Gastroesophageal sphincter (tissue), 4 donors: Measurements from ENCODE around the gene SPEG. TPM values are rescaled to one million over a fixed set of nuclear protein-coding genes. Genes with fewer than 3 reads are reported as not detected.
"Not testable (repeated sequence)": the region's sequence is repeated elsewhere in the genome, so short reads cannot be mapped to it uniquely, and the experiment has no call there.

ENCODE experiments used
- ATAC-seq: fragments of 150-250 bp; one replicate; pipeline ENCODE4 v1.9.1; 2016; ENCODE audit warnings: mild to moderate bottlenecking, moderate library complexity
- H3K27ac ChIP-seq, 4 donors: fragments of 200-600 bp; sonication (generic) in 3 of 4; 1 replicate in 3 of 4; 2 replicates in 1 of 4; pipeline ENCODE4 v1.5.1; 2016 to 2019
- H3K27me3 ChIP-seq: fragments of 200-600 bp; sonication (generic); one replicate; pipeline ENCODE4 v1.5.1; 2019
- H3K36me3 ChIP-seq, 2 donors: fragments of 200-600 bp; sonication (generic); one replicate each; pipeline ENCODE4 v1.5.1; 2019; ENCODE audit warnings: control low read depth in 1 of 2
- H3K4me1 ChIP-seq, 3 donors: fragments of 200-600 bp; sonication (generic); 1 replicate in 2 of 3; 2 replicates in 1 of 3; pipeline ENCODE4 v1.5.1; 2016 to 2019; ENCODE audit warnings: control low read depth in 2 of 3
- H3K4me3 ChIP-seq, 2 donors: fragments of 200-600 bp; sonication (generic); one replicate each; pipeline ENCODE4 v1.5.1; 2019; ENCODE audit warnings: mild to moderate bottlenecking in 1 of 2, moderate library complexity in 1 of 2
- H3K9me3 ChIP-seq, 3 donors: fragments of 200-600 bp; sonication (generic); one replicate each; pipeline ENCODE4 v1.5.1; 2017 to 2019; ENCODE audit warnings: control low read depth in 2 of 3
- EP300 ChIP-seq: sonication (generic); formaldehyde crosslinking; IDR thresholded peaks from one replicate; pipeline ENCODE4 v1.6.1; 2017; ENCODE audit warnings: antibody characterized with exemption, mild to moderate bottlenecking
- POLR2A ChIP-seq, 2 donors: fragments of 450-650 bp; IDR thresholded peaks; one replicate each; pipeline ENCODE4 v1.6.1; 2017; ENCODE audit warnings: antibody characterized with exemption in 2 of 2, mild to moderate bottlenecking in 2 of 2, moderate library complexity in 1 of 2
- POLR2AphosphoS5 ChIP-seq: sonication (generic); formaldehyde crosslinking; IDR thresholded peaks from one replicate; pipeline ENCODE4 v1.6.1; 2017; ENCODE audit warnings: antibody characterized with exemption
- WGBS, 2 donors: methylation state at CpG; one replicate each; pipeline ENCODE4 v1.1.5; 2018; ENCODE audit warnings: low coverage in 1 of 2; 5-methylcytosine and 5-hydroxymethylcytosine counted together
- total RNA-seq, 4 donors: library from RNA; depleted of rRNA; stranded (reverse); fragments of >200 nt; gene quantifications; one replicate each; pipeline ENCODE4 v1.1.0, GENCODE V29; 2016
- TF ChIP-seq, protein P1 (sequence below), 4 experiments: fragments of 200-600 bp in 2 of 4; fragments of 450-650 bp in 2 of 4; sonication (generic) in 1 of 4; IDR thresholded peaks; one replicate each; pipeline ENCODE4 v1.5.1; 2017 to 2019; ENCODE audit warnings: antibody characterized with exemption in 4 of 4, mild to moderate bottlenecking in 2 of 4, moderate library complexity in 2 of 4

The SPEG gene
- total RNA-seq, 4 donors from 2014 or later: 90.2 to 307 (median 214) TPM

DNA sequence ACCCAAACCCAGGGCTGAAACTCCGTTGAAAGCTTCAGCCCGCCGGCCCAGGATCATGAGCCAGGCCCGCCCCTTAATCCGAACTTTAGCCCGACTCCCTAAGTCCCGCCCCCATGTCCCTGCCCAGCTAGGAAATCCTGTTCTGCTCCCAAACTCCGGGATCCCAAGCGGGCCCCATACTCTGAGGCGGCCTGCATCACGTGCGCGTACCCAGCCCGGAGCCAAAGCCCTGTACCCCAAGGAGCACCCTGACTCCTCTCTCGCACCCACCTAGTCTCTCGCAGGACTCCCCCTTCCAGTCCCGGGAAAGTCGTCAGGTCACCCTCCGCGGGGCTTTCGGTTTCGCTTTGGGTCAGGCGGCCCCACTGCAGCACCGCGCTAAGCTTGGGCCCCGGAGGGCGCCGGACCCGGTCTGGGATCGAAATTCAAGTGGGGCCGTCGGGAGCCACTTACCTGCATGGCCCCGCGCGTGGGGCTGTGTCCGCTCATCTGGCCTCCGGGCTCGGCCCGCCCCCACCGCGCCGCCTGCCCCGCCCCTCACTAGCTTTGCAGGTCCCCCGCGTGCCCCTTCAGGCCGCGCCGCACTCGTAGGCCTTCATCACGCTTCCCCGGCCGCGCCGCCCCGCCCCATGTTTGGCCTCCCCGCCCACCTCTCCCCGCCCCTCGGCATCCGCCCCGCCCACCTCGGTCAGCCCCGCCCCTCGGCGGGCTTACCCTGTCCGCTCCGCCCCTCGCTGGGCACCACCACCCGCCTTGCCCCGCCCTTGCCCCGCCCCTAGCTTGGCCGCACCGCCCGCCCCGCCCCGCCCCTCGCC, 47.1 kb upstream of the SPEG start, which contains the start of gene DNPEP:
TSS of gene DNPEP (minus strand) at position 607 of the 815 bp plus-strand sequence. CDS start at position 489, 118 bp downstream.
- H3K9me3 ChIP-seq: no peaks in the 10 kb centered on the region
- TF ChIP-seq, protein P1, sequence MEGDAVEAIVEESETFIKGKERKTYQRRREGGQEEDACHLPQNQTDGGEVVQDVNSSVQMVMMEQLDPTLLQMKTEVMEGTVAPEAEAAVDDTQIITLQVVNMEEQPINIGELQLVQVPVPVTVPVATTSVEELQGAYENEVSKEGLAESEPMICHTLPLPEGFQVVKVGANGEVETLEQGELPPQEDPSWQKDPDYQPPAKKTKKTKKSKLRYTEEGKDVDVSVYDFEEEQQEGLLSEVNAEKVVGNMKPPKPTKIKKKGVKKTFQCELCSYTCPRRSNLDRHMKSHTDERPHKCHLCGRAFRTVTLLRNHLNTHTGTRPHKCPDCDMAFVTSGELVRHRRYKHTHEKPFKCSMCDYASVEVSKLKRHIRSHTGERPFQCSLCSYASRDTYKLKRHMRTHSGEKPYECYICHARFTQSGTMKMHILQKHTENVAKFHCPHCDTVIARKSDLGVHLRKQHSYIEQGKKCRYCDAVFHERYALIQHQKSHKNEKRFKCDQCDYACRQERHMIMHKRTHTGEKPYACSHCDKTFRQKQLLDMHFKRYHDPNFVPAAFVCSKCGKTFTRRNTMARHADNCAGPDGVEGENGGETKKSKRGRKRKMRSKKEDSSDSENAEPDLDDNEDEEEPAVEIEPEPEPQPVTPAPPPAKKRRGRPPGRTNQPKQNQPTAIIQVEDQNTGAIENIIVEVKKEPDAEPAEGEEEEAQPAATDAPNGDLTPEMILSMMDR (IDR thresholded peaks at IDR 0.05): peak in 1 of 4 experiments; percentile 17
- TF ChIP-seq POLR2AphosphoS5: peak; percentile 25
- TF ChIP-seq EP300: no peak
- TF ChIP-seq POLR2A (IDR thresholded peaks at IDR 0.05): peak; percentile 35 to 43
- H3K27me3 ChIP-seq: no peaks in the 10 kb centered on the region
- H3K4me1 ChIP-seq: peaks cover 0 to 37% (median 19%) of the 10 kb centered on the region in 3 donors
- peaks cover 0 to 40% of the 10 kb centered on the region in 2 donors for H3K36me3 ChIP-seq
- peak within 1 kb of the TSS; percentile 80 to 95 (median 94) for H3K27ac ChIP-seq
- peak; percentile 75 for ATAC-seq
- H3K4me3 ChIP-seq: peak within 1 kb of the TSS; percentile 50 to 83
- 0% methylated on average over 1 to 4 of the region's 76 CpGs for WGBS, 2 donors

DNA sequence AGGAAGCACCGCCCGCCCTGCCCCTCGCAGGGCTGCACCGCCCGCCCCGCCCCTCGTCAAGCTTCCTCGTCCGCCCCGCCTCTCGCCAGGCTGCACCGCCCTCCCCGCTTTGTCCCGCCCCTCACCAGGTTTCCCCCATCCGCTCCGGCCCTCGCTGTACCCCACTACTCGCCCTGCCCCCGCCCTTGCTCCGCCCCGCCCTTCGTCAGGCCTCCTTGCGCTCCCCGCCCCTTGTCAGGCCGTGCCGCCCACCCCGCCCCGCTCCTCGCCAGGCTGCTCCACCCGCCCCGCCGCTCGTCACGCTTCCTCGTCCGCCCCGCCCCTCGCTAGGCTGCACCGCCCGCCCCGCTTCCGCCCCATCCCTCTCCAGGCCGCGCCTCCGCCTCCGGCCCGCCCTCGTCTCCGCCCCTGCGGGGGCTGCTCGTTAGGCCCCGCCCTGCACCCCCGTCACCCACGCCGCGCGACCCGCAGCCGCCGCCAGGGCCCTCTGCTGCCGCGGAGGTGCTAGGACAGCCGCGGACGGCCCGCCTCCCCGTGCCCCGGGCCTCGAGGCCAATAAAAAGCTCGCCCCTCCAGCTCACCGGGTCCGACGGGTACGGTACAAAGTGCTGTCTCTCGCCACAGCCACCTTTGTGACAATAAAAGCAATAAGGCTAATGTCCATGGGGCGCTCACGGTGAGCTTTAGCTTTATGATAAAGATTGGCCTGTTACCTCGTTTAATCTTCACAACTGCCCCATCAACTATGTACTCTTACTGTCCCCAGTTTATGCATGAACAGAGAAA, 46.3 kb upstream of the SPEG start:
- WGBS, 2 donors: 6 to 10% methylated on average over 2 to 3 of the region's 78 CpGs
- TF ChIP-seq POLR2AphosphoS5: peak; percentile 36
- TF ChIP-seq, protein P1 (IDR thresholded peaks at IDR 0.05): peak in 3 of 4 experiments; percentile 83 to 91 (median 85)
- TF ChIP-seq POLR2A (IDR thresholded peaks at IDR 0.05): no peak
- ATAC-seq: peak; percentile 85
- Histone ChIP-seq H3K36me3 (peaks cover 0 to 32% of the 10 kb centered on the region in 2 donors), H3K27me3 (no peaks in the 10 kb centered on the region), H3K4me1 (peaks cover 0 to 37% (median 19%) of the 10 kb centered on the region in 3 donors), H3K9me3 (no peaks in the 10 kb centered on the region), H3K27ac (peak overlapping the region; percentile 64 to 95 (median 94)), H3K4me3 (peak overlapping the region; percentile 24 to 83)

DNA sequence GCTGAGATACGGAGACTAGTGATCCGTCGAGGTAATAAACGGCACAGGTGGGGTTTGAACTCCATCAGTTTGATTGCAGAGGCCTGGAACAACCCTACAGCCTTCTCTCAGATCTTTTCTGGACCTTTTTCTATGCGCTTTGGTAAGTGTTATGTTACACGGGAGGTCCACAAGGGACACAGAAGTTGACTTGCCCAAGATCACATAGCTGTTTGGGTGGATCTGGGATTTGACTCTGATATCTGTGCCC, 45.8 kb upstream of the SPEG start:
- H3K27ac ChIP-seq: peak overlapping the region; percentile 64 to 95 (median 94)
- H3K9me3 ChIP-seq: no peaks in the 10 kb centered on the region
- no peak for ATAC-seq
- peaks cover 0 to 27% of the 10 kb centered on the region in 2 donors for H3K36me3 ChIP-seq
- peak overlapping the region in 1 of 2 donors; percentile 83 for H3K4me3 ChIP-seq
- WGBS, 2 donors: 33 to 40% methylated on average over 6 of the region's 6 CpGs
- TF ChIP-seq, protein P1 (IDR thresholded peaks at IDR 0.05): no peak
- no peak for TF ChIP-seq EP300
- no peak for TF ChIP-seq POLR2AphosphoS5
- no peak for TF ChIP-seq POLR2A (IDR thresholded peaks at IDR 0.05)
- H3K27me3 ChIP-seq: no peaks in the 10 kb centered on the region
- H3K4me1 ChIP-seq: peaks cover 0 to 37% (median 19%) of the 10 kb centered on the region in 3 donors

DNA sequence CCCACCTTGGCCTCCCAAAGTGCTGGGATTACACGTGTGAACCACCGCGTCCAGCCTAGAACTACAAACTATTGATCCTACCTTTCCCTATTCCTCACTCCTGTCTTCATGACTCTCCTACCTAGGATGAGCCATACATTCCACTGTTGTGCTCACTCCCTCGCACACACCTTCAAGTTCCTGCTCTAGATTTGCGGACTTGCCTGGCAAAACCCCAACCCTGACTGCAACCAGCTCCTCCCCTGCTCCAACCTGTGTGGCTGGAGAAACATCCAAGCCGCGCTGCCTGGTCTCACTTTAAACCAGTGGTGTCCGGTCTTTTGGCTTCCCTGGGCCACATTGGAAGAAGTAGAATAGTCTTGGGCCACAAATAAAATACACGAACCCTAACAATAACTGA, 41.9 kb upstream of the SPEG start:
- ATAC-seq: no peak
- 87 to 92% methylated on average over 6 of the region's 9 CpGs for WGBS, 2 donors
- TF ChIP-seq, protein P1 (IDR thresholded peaks at IDR 0.05): no peak
- TF ChIP-seq POLR2AphosphoS5: no peak
- TF ChIP-seq EP300: no peak
- no peak for TF ChIP-seq POLR2A (IDR thresholded peaks at IDR 0.05)
- Histone ChIP-seq H3K27me3 (no peaks in the 10 kb centered on the region), H3K9me3 (no peaks in the 10 kb centered on the region), H3K4me3 (no peak overlapping the region), H3K27ac (no peak overlapping the region), H3K4me1 (peaks cover 0 to 6% (median 3%) of the 10 kb centered on the region in 3 donors), H3K36me3 (no peaks in the 10 kb centered on the region)

DNA sequence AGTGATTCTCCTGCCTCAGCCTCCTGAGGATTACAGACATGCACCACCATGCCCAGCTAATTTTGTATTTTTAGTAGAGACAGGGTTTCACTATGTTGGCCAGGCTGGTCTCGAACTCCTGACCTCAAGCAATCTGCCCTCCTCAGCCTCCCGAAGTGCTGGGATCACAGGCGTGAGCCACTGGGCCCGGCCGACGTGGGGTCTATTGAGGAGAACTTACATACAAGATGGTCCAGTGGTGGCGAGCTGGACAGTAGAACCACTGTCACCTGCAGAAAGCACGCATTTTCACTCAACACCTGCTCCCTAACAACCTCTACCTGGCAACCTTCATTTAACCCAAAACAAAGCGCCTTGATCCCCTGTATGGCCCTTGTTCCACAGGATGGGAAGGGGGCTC, 39.6 kb upstream of the SPEG start:
- H3K9me3 ChIP-seq, H3K36me3 ChIP-seq, H3K27ac ChIP-seq, H3K4me3 ChIP-seq, ATAC-seq, H3K27me3 ChIP-seq: not testable (repeated sequence)
- WGBS, 2 donors: 92 to 100% methylated on average over 4 to 6 of the region's 9 CpGs
- peaks cover 0 to 21% (median 7%) of the 10 kb centered on the region in 3 donors for H3K4me1 ChIP-seq
